Common myeloid progenitor, CD34-positive (primary cell): ENCODE data around the gene CX3CR1.

Experiments
- CTCF ChIA-PET: fragments of 350-600 bp; sonication (Branson Sonifier 250); formaldehyde crosslinking; loops from one replicate; lab custom pipeline; 2021; ENCODE audit warnings: antibody characterized with exemption; lab: Charles Lee
- POLR2A ChIA-PET: fragments of 350-600 bp; sonication (Branson Sonifier 250); formaldehyde crosslinking; loops from one replicate; lab custom pipeline; 2021; ENCODE audit warnings: antibody characterized with exemption; lab: Charles Lee
- DNase-seq, 3 donors: peaks; one replicate each; pipeline versions ENCODE4 v3.0.0 to v3.0.0-alpha.2; 2013
- H3K27ac ChIP-seq, 2 experiments: 1 replicate in 1 of 2; 2 replicates in 1 of 2; pipeline ENCODE4 v1.7.0; 2013; ENCODE audit warnings: inconsistent platforms in 2 of 2, low read length in 2 of 2, mild to moderate bottlenecking in 2 of 2, low read depth in 1 of 2, moderate library complexity in 1 of 2; ENCODE audit not compliant: severe bottlenecking in 2 of 2, insufficient read depth in 1 of 2, poor library complexity in 1 of 2
- H3K27me3 ChIP-seq, 5 experiments: replicated peaks in 2 of 5; 1 replicate in 3 of 5; 2 replicates in 2 of 5; pipeline versions ENCODE4 v1.6.1 to v1.7.0; 2013; ENCODE audit warnings: low read length in 4 of 5, mild to moderate bottlenecking in 2 of 5, moderate library complexity in 2 of 5, inconsistent platforms in 1 of 5; ENCODE audit not compliant: insufficient read depth in 5 of 5, control insufficient read depth in 4 of 5
- H3K36me3 ChIP-seq, 4 experiments: 1 replicate in 2 of 4; 2 replicates in 2 of 4; pipeline versions ENCODE4 v1.6.1 to v1.7.0; 2013; ENCODE audit warnings: low read length in 3 of 4, control low read depth in 1 of 4, mild to moderate bottlenecking in 1 of 4; ENCODE audit not compliant: control insufficient read depth in 4 of 4, insufficient read depth in 4 of 4
- H3K4me1 ChIP-seq, 4 experiments: 1 replicate in 3 of 4; 2 replicates in 1 of 4; pipeline versions ENCODE4 v1.6.1 to v1.7.1; 2013; ENCODE audit warnings: low read length in 3 of 4, mild to moderate bottlenecking in 3 of 4, control low read depth in 1 of 4, inconsistent platforms in 1 of 4, moderate library complexity in 1 of 4; ENCODE audit not compliant: control insufficient read depth in 4 of 4, insufficient read depth in 4 of 4; ENCODE audit errors: control extremely low read depth in 1 of 4
- H3K4me3 ChIP-seq, 7 experiments: 1 replicate in 4 of 7; 2 replicates in 3 of 7; pipeline versions ENCODE4 v1.5.1 to v1.7.0; 2013; ENCODE audit warnings: mild to moderate bottlenecking in 7 of 7, low read length in 6 of 7, moderate library complexity in 6 of 7, inconsistent platforms in 2 of 7, low read depth in 2 of 7, control low read depth in 1 of 7; ENCODE audit not compliant: insufficient read depth in 4 of 7, control insufficient read depth in 1 of 7; ENCODE audit errors: extremely low read depth in 1 of 7
- H3K9me3 ChIP-seq, 5 experiments: 1 replicate in 4 of 5; 2 replicates in 1 of 5; pipeline versions ENCODE4 v1.6.1 to v1.7.1; 2013; ENCODE audit warnings: low read length in 4 of 5, mild to moderate bottlenecking in 2 of 5, inconsistent platforms in 1 of 5, low read depth in 1 of 5, moderate library complexity in 1 of 5; ENCODE audit not compliant: control insufficient read depth in 4 of 5, insufficient read depth in 2 of 5; ENCODE audit errors: control extremely low read depth in 1 of 5
- WGBS: methylation state at CpG from one replicate; pipeline ENCODE4 v1.1.5; 2013; ENCODE audit not compliant: insufficient coverage; 5-methylcytosine and 5-hydroxymethylcytosine counted together

The CX3CR1 gene

DNA sequence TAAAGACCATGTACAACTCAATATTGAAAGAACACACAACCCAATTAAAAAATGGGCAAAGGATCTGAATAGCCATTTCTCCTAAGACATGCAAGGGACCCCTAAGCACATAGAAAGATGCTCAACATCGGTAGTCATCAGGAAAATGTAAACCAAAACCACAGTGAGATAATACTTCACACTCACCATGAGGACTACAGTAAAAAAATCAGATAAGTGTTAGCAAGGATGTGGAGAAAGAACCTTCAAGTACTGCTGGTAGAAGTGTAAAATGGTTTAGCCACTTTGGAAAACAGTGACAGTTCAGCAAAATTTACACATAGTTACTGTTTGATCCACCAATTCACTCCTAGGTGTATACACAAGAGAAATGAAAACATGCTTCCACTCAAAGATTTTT lies 57.4 kb downstream of the CX3CR1 start:
- Histone ChIP-seq H3K4me3 (no peak overlapping the region), H3K27ac (no peak overlapping the region), H3K9me3 (no peaks in the 10 kb centered on the region), H3K36me3 (no peaks in the 10 kb centered on the region), H3K27me3 (no peaks in the 10 kb centered on the region), H3K4me1 (peaks cover 13 to 51% (median 25%) of the 10 kb centered on the region in 4 experiments)
- ChIA-PET CTCF (no interaction called here), POLR2A (no interaction called here)
- whole genome bisulfite sequencing, result no CpG with 5 or more reads among the region's 1 CpG
- DNase-seq, result no peak

DNA sequence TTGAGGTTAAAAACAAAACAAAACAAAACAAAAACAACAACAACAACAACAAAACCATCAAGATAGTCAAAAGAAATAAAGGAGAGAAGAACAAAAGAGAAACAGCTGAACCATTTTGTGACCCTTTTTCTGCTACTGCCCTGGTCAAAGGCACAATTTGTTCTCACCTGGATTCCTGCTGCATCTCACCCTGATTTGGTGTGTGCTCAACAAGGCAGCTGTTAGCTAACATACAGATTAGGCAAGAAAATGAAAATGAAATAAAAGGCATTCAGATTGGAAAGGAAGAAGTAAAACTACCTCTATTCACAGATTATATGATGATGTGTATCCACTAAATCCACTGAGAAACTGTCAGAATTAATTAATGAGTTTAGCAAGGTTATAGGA lies 58.7 kb downstream of the CX3CR1 start:
- CTCF ChIA-PET, result interaction anchor here (0.6 to 1.5 kb wide), 5 partner anchors 9 to 67 kb away, joined by 3 to 6 read pairs (median 3); no protein-coding TSS in a partner anchor
- POLR2A ChIA-PET, result no interaction called here

DNA sequence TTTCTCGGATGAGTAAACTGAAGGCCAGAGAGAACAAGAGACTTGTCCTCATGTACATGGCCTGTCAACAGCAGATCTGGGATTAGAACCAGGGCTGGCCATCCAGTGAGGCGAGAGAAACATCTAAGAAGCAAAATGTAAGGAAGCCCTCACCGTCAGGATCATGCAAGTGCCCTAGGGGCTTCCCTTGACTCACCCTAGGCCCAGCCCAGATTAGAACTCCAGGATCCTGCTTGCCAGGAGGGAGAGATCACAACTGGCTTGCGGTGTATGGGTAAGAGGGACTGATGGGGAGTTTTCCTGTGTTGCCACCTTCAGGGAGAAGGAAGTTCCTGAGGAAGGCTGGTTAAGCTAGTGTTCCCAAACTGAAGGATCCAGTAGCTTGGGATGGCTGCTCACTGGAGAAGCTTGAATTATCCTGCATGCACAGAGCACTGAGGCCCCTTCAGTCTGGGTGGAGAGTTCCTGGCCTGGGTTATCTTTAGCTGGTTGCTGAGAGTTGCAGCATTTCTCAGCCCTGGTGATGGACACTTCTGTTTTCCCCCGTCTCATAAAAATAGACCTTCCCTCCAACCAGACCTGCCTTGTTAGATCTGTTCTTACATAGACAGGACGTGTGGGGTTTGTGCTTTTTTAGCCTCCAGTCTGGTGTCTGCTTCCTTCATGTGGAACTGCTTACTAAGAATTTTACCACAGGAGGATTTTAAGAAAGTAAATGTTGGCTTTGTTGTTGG lies 59.3 kb downstream of the CX3CR1 start:
- H3K4me3 ChIP-seq, result no peak overlapping the region
- DNase-seq, result peak in 2 of 3 donors; percentile 71 to 82

More for the DNA sequence above, 58.7 kb downstream of the CX3CR1 start:
- Histone ChIP-seq H3K27ac (no peak overlapping the region), H3K9me3 (no peaks in the 10 kb centered on the region), H3K4me3 (no peak overlapping the region), H3K4me1 (peaks cover 12 to 57% (median 31%) of the 10 kb centered on the region in 4 experiments), H3K36me3 (no peaks in the 10 kb centered on the region), H3K27me3 (no peaks in the 10 kb centered on the region)
- peak in 1 of 3 donors; percentile 14 for DNase-seq

DNA sequence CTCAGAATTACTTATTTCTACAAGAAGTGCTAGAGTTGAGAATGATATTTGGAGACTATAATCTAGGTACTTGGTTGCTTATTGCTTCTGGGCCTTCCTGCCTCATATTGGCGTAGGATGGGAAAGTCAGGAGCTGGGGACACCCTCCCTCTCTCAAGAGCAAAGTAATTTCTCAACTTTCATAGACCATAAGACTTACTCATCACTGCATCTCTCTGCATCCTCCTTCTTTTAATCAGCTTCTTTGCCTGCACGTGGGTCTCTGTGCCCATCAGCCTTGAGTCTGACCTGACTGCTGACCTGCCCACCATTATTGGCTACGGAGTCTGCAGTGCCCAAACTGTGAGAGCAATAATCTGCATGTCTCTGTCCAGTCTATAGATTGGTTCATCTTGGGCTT lies 60.1 kb downstream of the CX3CR1 start:
- no peak overlapping the region for H3K4me3 ChIP-seq
- WGBS, result 94% methylated on average over 3 of the region's 3 CpGs
- ChIA-PET POLR2A (no interaction called here), CTCF (interaction anchor here (1.9 to 10.0 kb wide), 2 partner anchors 30 to 70 kb away, joined by 7 to 94 read pairs; no protein-coding TSS in a partner anchor)
- no peaks in the 10 kb centered on the region for H3K9me3 ChIP-seq
- peaks cover 14 to 53% (median 29%) of the 10 kb centered on the region in 4 experiments for H3K4me1 ChIP-seq
- DNase-seq, result no peak
- H3K36me3 ChIP-seq, result no peaks in the 10 kb centered on the region
- no peaks in the 10 kb centered on the region for H3K27me3 ChIP-seq
- H3K27ac ChIP-seq, result no peak overlapping the region

More for the DNA sequence above, 59.3 kb downstream of the CX3CR1 start:
- CTCF ChIA-PET, result interaction anchor here (0.6 to 1.5 kb wide), 5 partner anchors 9 to 68 kb away, joined by 3 to 6 read pairs (median 3); no protein-coding TSS in a partner anchor
- Histone ChIP-seq H3K36me3 (no peaks in the 10 kb centered on the region), H3K4me1 (peaks cover 15 to 58% (median 31%) of the 10 kb centered on the region in 4 experiments), H3K9me3 (no peaks in the 10 kb centered on the region), H3K27ac (no peak overlapping the region), H3K27me3 (no peaks in the 10 kb centered on the region)
- 67% methylated on average over 3 of the region's 6 CpGs for WGBS
- POLR2A ChIA-PET, result interaction anchor here (0.6 kb wide), 1 partner anchor 20 kb away, joined by 3 read pairs; no protein-coding TSS in a partner anchor

DNA sequence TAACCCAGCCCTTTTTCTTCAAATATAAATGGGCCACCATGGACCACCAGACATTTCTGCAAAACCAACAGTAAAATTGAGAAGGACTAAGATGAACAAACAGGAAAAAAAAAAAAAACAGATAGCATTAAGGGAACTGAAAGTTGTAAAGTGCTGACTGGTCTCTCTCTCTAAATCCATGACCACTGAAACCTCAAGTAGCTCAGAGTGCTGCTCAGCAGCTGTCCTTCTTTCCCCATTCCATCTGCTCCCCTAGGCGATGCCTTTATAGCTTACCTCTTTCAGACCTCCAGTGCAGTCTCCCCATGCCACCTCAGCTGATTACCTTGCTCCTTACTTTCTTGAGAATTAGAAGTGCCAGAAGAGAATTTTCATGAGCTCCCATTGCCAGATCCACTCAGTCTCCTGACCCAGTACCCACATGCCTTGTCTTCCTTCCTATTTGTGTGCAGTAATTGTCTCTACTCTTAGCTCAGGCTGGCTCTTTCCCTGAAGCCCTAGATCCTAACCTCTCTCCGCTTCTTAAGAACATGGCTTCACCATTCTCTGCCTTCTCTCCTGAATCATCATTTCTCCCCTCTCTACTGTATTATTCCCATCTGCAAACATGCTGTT lies 63.6 kb downstream of the CX3CR1 start:
- DNase-seq, result peak; percentile 61 to 92 (median 87)
- ChIA-PET CTCF (interaction anchor here (0.7 to 10.0 kb wide), 11 partner anchors 8 to 73 kb away, joined by 3 to 94 read pairs (median 5); partner anchors contain the start of gene XIRP1), POLR2A (interaction anchor here (1.1 to 1.3 kb wide), 2 partner anchors 18 to 34 kb away, joined by 3 read pairs; no protein-coding TSS in a partner anchor)
- H3K4me1 ChIP-seq, result peaks cover 14 to 51% (median 29%) of the 10 kb centered on the region in 4 experiments
- H3K4me3 ChIP-seq, result peak overlapping the region in 1 of 7 experiments; percentile 17
- H3K9me3 ChIP-seq, result no peaks in the 10 kb centered on the region
- no peak overlapping the region for H3K27ac ChIP-seq
- H3K27me3 ChIP-seq, result no peaks in the 10 kb centered on the region
- 50% methylated on average over 2 of the region's 2 CpGs for WGBS
- no peaks in the 10 kb centered on the region for H3K36me3 ChIP-seq

DNA sequence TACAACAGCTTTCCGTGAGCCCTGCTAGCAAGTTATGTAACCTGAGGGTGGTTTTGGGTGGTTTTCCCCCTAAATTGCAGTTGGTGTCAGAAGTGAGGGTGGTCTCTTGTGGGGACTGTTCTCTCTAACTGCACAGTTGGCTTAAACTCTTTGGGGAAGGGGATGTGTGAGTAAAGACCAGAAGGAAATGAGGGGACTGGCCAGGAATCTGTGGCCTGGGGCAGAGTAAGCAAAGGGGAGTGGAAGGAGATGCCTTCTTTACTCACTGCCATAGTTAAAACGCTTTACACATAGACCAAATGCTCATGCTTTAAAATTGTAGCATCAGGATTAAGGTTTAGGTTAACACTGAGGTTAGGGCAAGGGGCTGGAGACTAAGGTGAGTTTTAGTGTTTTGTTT lies 66.2 kb downstream of the CX3CR1 start:
- DNase-seq, result no peak
- ChIA-PET POLR2A (no interaction called here), CTCF (interaction anchor here (0.7 to 10.0 kb wide), 8 partner anchors 9 to 76 kb away, joined by 3 to 94 read pairs (median 4); partner anchors contain the start of gene XIRP1)
- H3K36me3 ChIP-seq, result no peaks in the 10 kb centered on the region
- peaks cover 10 to 35% (median 13%) of the 10 kb centered on the region in 4 experiments for H3K4me1 ChIP-seq
- no peaks in the 10 kb centered on the region for H3K9me3 ChIP-seq
- H3K4me3 ChIP-seq, result no peak overlapping the region
- no peaks in the 10 kb centered on the region for H3K27me3 ChIP-seq
- WGBS, result no CpG with 5 or more reads among the region's 2 CpGs
- no peak overlapping the region for H3K27ac ChIP-seq
